Sigmoid colon (tissue), 7 donors: ENCODE data around the gene COMMD1. TPM values are rescaled to one million over a fixed set of nuclear protein-coding genes. Genes with fewer than 3 reads are reported as not detected.

ENCODE experiments used
- DNase-seq: peaks from one replicate; pipeline ENCODE4 v3.0.0-alpha.2; 2019
- H3K27ac ChIP-seq, 4 donors: fragments of 200-600 bp; sonication (generic); one replicate each; pipeline ENCODE4 v1.5.1; 2016 to 2019; ENCODE audit warnings: mild to moderate bottlenecking in 1 of 4
- H3K27me3 ChIP-seq, 3 donors: fragments of 200-600 bp; sonication (generic); one replicate each; pipeline ENCODE4 v1.5.1; 2019; ENCODE audit warnings: mild to moderate bottlenecking in 1 of 3
- H3K36me3 ChIP-seq, 4 donors: fragments of 200-600 bp; sonication (generic); one replicate each; pipeline ENCODE4 v1.5.1; 2016 to 2019
- H3K4me1 ChIP-seq, 4 donors: fragments of 200-600 bp; sonication (generic); one replicate each; pipeline ENCODE4 v1.5.1; 2017 to 2019
- H3K4me3 ChIP-seq, 4 donors: fragments of 200-600 bp; sonication (generic); one replicate each; pipeline ENCODE4 v1.5.1; 2017 to 2019; ENCODE audit warnings: mild to moderate bottlenecking in 2 of 4, moderate library complexity in 1 of 4
- H3K9me3 ChIP-seq, 4 donors: fragments of 200-600 bp in 3 of 4; sonication (generic) in 3 of 4; one replicate each; pipeline versions ENCODE4 v1.5.1 to v1.6.1; 2013 to 2019
- CTCF ChIP-seq, 4 experiments: fragments of 450-650 bp in 3 of 4; fragments of 200-600 bp in 1 of 4; IDR thresholded peaks; one replicate each; pipeline ENCODE4 v1.5.1; 2016 to 2019; ENCODE audit warnings: antibody characterized with exemption in 4 of 4, mild to moderate bottlenecking in 3 of 4, moderate library complexity in 2 of 4
- EP300 ChIP-seq, 4 donors: sonication (generic); formaldehyde crosslinking; IDR thresholded peaks; one replicate each; pipeline ENCODE4 v1.6.1; 2017; ENCODE audit warnings: antibody characterized with exemption in 4 of 4
- POLR2A ChIP-seq, 2 donors: fragments of 450-650 bp; IDR thresholded peaks; one replicate each; pipeline ENCODE4 v1.6.1; 2016; ENCODE audit warnings: antibody characterized with exemption in 2 of 2, mild to moderate bottlenecking in 2 of 2, moderate library complexity in 2 of 2
- POLR2AphosphoS5 ChIP-seq, 4 donors: sonication (generic); formaldehyde crosslinking; IDR thresholded peaks; one replicate each; pipeline ENCODE4 v1.6.1; 2017; ENCODE audit warnings: antibody characterized with exemption in 4 of 4
- WGBS, 2 donors: extraction: QIAGEN DNeasy Blood & Tissue Kit; methylation state at CpG; one replicate each; pipeline ENCODE4 v1.1.7; 2013; 5-methylcytosine and 5-hydroxymethylcytosine counted together
- intact Hi-C: fragments of 100-400 bp; cut with DNase I; formaldehyde crosslinking; loops from one replicate; pipeline ENCODE4 v1.15.1; 2023
- polyA plus RNA-seq, 3 donors: library from polyadenylated mRNA; stranded (reverse); fragments of 200-250 nt; gene quantifications; one replicate each; pipeline ENCODE4 v1.2.3, GENCODE V29; 2013
- total RNA-seq, 4 donors: library from RNA; depleted of rRNA; stranded (reverse); fragments of >200 nt; gene quantifications; one replicate each; pipeline ENCODE4 v1.1.0, GENCODE V29; 2016
- donor health status: healthy with polysubstance abuse.
- donor health status: Bipolar disorder and iron deficiency.
- donor health status: healthy.

Gene COMMD1
- total and polyA plus RNA-seq, 7 donors, result 27.2 to 59.2 (median 50.6) TPM

- H3K27me3 ChIP-seq, result no peaks in the 10 kb centered on the region
- peak overlapping the region; percentile 16 to 61 (median 42) for H3K27ac ChIP-seq
- DNase-seq, result no peak
- H3K36me3 ChIP-seq, result no peaks in the 10 kb centered on the region
- no peak overlapping the region for H3K4me3 ChIP-seq
- peaks cover 0 to 39% (median 27%) of the 10 kb centered on the region in 4 donors for H3K4me1 ChIP-seq
- 11 to 49% methylated on average over 1 of the region's 1 CpG for WGBS, 2 donors
- H3K9me3 ChIP-seq, result no peaks in the 10 kb centered on the region
- intact Hi-C loops, result no loop called here
- no peak for TF ChIP-seq CTCF (IDR thresholded peaks at IDR 0.05)
- no peak for TF ChIP-seq POLR2A (IDR thresholded peaks at IDR 0.05)
- no peak for TF ChIP-seq POLR2AphosphoS5 (IDR thresholded peaks at IDR 0.05)
- TF ChIP-seq EP300 (IDR thresholded peaks at IDR 0.05), result no peak
These were observed 63.9 kb downstream of the COMMD1 start for GRCh38 chr2:61969376-61969775.

- 80 to 85% methylated on average over 14 of the region's 14 CpGs for WGBS, 2 donors
- Histone ChIP-seq H3K27ac (peak overlapping the region; percentile 47 to 67 (median 60)), H3K4me3 (peak overlapping the region in 3 of 4 donors; percentile 26 to 35 (median 30)), H3K9me3 (no peaks in the 10 kb centered on the region), H3K4me1 (peaks cover 0 to 39% (median 26%) of the 10 kb centered on the region in 4 donors), H3K36me3 (no peaks in the 10 kb centered on the region), H3K27me3 (no peaks in the 10 kb centered on the region)
- DNase-seq, result no peak
- intact Hi-C loops, result no loop called here
- TF ChIP-seq POLR2A (IDR thresholded peaks at IDR 0.05) (no peak), EP300 (IDR thresholded peaks at IDR 0.05) (no peak), CTCF (IDR thresholded peaks at IDR 0.05) (no peak), POLR2AphosphoS5 (IDR thresholded peaks at IDR 0.05) (no peak)
These were observed 65.5 kb downstream of the COMMD1 start for GRCh38 chr2:61970807-61971556.

DNA sequence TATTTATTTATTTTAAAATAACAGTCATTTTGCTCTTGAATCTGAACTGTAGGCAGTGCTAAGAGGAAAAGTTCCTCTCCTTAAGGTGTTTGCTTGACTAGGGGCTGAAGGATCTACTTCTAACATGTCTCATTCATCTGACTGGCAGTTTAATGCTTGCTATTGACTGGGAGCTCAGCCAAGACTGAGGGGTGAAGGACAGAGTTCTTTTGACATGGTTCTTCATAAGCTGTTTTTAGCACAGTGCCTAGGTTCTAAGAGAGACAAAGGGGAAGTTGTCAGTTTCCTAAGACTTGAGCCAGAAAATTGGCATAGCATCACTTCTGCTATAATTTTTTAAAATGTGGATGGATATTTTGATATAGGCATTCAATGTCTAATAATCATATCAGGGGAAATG is 73.0 kb downstream of the COMMD1 start:
- no peak for TF ChIP-seq EP300 (IDR thresholded peaks at IDR 0.05)
- no peak for TF ChIP-seq POLR2AphosphoS5 (IDR thresholded peaks at IDR 0.05)
- TF ChIP-seq POLR2A (IDR thresholded peaks at IDR 0.05), result no peak
- no peaks in the 10 kb centered on the region for H3K36me3 ChIP-seq
- peaks cover 0 to 8% (median 3%) of the 10 kb centered on the region in 4 donors for H3K4me1 ChIP-seq
- DNase-seq, result no peak
- intact Hi-C loops, result no loop called here
- no peaks in the 10 kb centered on the region for H3K27me3 ChIP-seq
- peaks cover 0 to 5% (median 0%) of the 10 kb centered on the region in 4 donors for H3K9me3 ChIP-seq
- H3K27ac ChIP-seq, result no peak overlapping the region
- H3K4me3 ChIP-seq, result no peak overlapping the region

GRCh38 chr2:61980758-61981157 is 75.3 kb downstream of the COMMD1 start:
- intact Hi-C loops, result no loop called here
- Histone ChIP-seq H3K9me3 (peaks cover 0 to 5% (median 0%) of the 10 kb centered on the region in 4 donors), H3K27ac (no peak overlapping the region), H3K4me3 (no peak overlapping the region), H3K4me1 (peaks cover 0 to 8% (median 3%) of the 10 kb centered on the region in 4 donors), H3K27me3 (no peaks in the 10 kb centered on the region), H3K36me3 (no peaks in the 10 kb centered on the region)
- no peak for TF ChIP-seq CTCF (IDR thresholded peaks at IDR 0.05)
- TF ChIP-seq EP300 (IDR thresholded peaks at IDR 0.05), result no peak
- no peak for TF ChIP-seq POLR2A (IDR thresholded peaks at IDR 0.05)
- no peak for TF ChIP-seq POLR2AphosphoS5 (IDR thresholded peaks at IDR 0.05)
- WGBS, 2 donors, result 100% methylated on average over 1 of the region's 1 CpG
- DNase-seq, result no peak

GRCh38 chr2:61984682-61985081 is 79.2 kb downstream of the COMMD1 start:
- no peaks in the 10 kb centered on the region for H3K4me1 ChIP-seq
- no peak overlapping the region for H3K4me3 ChIP-seq
- TF ChIP-seq CTCF (IDR thresholded peaks at IDR 0.05) (no peak), POLR2AphosphoS5 (IDR thresholded peaks at IDR 0.05) (no peak), EP300 (IDR thresholded peaks at IDR 0.05) (no peak), POLR2A (IDR thresholded peaks at IDR 0.05) (no peak)
- intact Hi-C loops, result no loop called here
- peaks cover 0 to 5% (median 0%) of the 10 kb centered on the region in 4 donors for H3K9me3 ChIP-seq
- H3K27ac ChIP-seq, result no peak overlapping the region
- 100% methylated on average over 1 of the region's 1 CpG for WGBS, 2 donors
- no peaks in the 10 kb centered on the region for H3K27me3 ChIP-seq
- DNase-seq, result no peak
- no peaks in the 10 kb centered on the region for H3K36me3 ChIP-seq
